Mesenchymal stem cell (in vitro differentiated cells and primary cell): Measurements from ENCODE around the gene ANKRD26. TPM values are rescaled to one million over a fixed set of nuclear protein-coding genes. Genes with fewer than 3 reads are reported as not detected.
A peak's percentile ranks its signal among the peaks of the same experiment; 100 is the strongest.

Source experiments
- DNase-seq: peaks from one replicate; pipeline ENCODE4 v3.0.0-alpha.2; 2013
- H2AFZ ChIP-seq: one replicate; pipeline ENCODE4 v1.6.1; 2013; ENCODE audit warnings: low read depth, mild to moderate bottlenecking, control low read depth, inconsistent platforms, low read length, moderate library complexity
- H2AK5ac ChIP-seq: 2 replicates; pipeline ENCODE4 v1.6.1; 2013; ENCODE audit warnings: low read length, moderate library complexity, mild to moderate bottlenecking, inconsistent platforms; ENCODE audit not compliant: severe bottlenecking
- H2BK120ac ChIP-seq: one replicate; pipeline ENCODE4 v1.6.1; 2013; ENCODE audit warnings: low read depth, mild to moderate bottlenecking, inconsistent platforms, low read length, moderate library complexity
- H2BK12ac ChIP-seq, 2 experiments: one replicate each; pipeline ENCODE4 v1.6.1; 2013; ENCODE audit warnings: inconsistent platforms in 2 of 2, low read length in 2 of 2, mild to moderate bottlenecking in 2 of 2, moderate library complexity in 2 of 2, control low read depth in 1 of 2
- H2BK15ac ChIP-seq: one replicate; pipeline ENCODE4 v1.6.1; 2013; ENCODE audit warnings: mild to moderate bottlenecking, low read depth, inconsistent platforms; ENCODE audit not compliant: poor library complexity, severe bottlenecking
- H2BK5ac ChIP-seq: 2 replicates; pipeline ENCODE4 v1.6.1; 2013; ENCODE audit warnings: low read depth, mild to moderate bottlenecking, low read length, control low read depth, inconsistent platforms; ENCODE audit not compliant: poor library complexity, severe bottlenecking
- H3K14ac ChIP-seq, 2 experiments: one replicate each; pipeline ENCODE4 v1.6.1; 2013; ENCODE audit warnings: inconsistent platforms in 2 of 2, low read length in 2 of 2, control low read depth in 1 of 2, mild to moderate bottlenecking in 1 of 2, moderate library complexity in 1 of 2
- H3K18ac ChIP-seq, 2 experiments: one replicate each; pipeline ENCODE4 v1.6.1; 2013; ENCODE audit warnings: inconsistent platforms in 2 of 2, low read length in 2 of 2, control low read depth in 1 of 2, low read depth in 1 of 2, mild to moderate bottlenecking in 1 of 2
- H3K23ac ChIP-seq, 2 experiments: one replicate each; pipeline ENCODE4 v1.6.1; 2013; ENCODE audit warnings: inconsistent platforms in 2 of 2, low read length in 2 of 2, mild to moderate bottlenecking in 2 of 2, moderate library complexity in 2 of 2, control low read depth in 1 of 2
- H3K27ac ChIP-seq: 2 replicates; pipeline ENCODE4 v1.5.1; 2013; ENCODE audit warnings: mild to moderate bottlenecking, moderate library complexity, low read length, control low read depth, inconsistent platforms; ENCODE audit not compliant: poor library complexity, severe bottlenecking
- H3K27me3 ChIP-seq, 2 experiments: 2 replicates each; pipeline versions ENCODE4 v1.6.1 to v1.7.0; 2013; ENCODE audit warnings: low read length in 2 of 2, mild to moderate bottlenecking in 2 of 2, moderate library complexity in 2 of 2, control low read depth in 1 of 2, inconsistent platforms in 1 of 2; ENCODE audit not compliant: control insufficient read depth in 1 of 2, insufficient read depth in 1 of 2
- H3K36me3 ChIP-seq, 2 experiments: 2 replicates each; pipeline versions ENCODE4 v1.6.1 to v1.7.0; 2013; ENCODE audit warnings: low read length in 2 of 2, control low read depth in 1 of 2, inconsistent platforms in 1 of 2, low read depth in 1 of 2, mild to moderate bottlenecking in 1 of 2; ENCODE audit not compliant: insufficient read depth in 2 of 2, control insufficient read depth in 1 of 2
- H3K4ac ChIP-seq, 2 experiments: one replicate each; pipeline ENCODE4 v1.6.1; 2013; ENCODE audit warnings: inconsistent platforms in 2 of 2, low read length in 2 of 2, mild to moderate bottlenecking in 2 of 2, moderate library complexity in 2 of 2, control low read depth in 1 of 2, low read depth in 1 of 2
- H3K4me1 ChIP-seq: 2 replicates; pipeline ENCODE4 v1.6.1; 2013; ENCODE audit warnings: low read depth, low read length, control low read depth; ENCODE audit not compliant: control insufficient read depth, insufficient read depth
- H3K4me2 ChIP-seq: 2 replicates; pipeline ENCODE4 v1.6.1; 2013; ENCODE audit warnings: low read length, mild to moderate bottlenecking, inconsistent platforms; ENCODE audit not compliant: poor library complexity, severe bottlenecking
- H3K4me3 ChIP-seq, 2 experiments: 2 replicates each; pipeline versions ENCODE4 v1.5.1 to v1.7.0; 2013; ENCODE audit warnings: low read length in 2 of 2, mild to moderate bottlenecking in 2 of 2, control low read depth in 1 of 2, low read depth in 1 of 2; ENCODE audit not compliant: insufficient read depth in 1 of 2
- H3K79me1 ChIP-seq: replicated peaks from 2 replicates; pipeline ENCODE4 v1.6.1; 2013; ENCODE audit warnings: mild to moderate bottlenecking, control low read depth, low read length, inconsistent platforms; ENCODE audit not compliant: poor library complexity, severe bottlenecking
- H3K9ac ChIP-seq: 2 replicates; pipeline ENCODE4 v1.7.0; 2013; ENCODE audit warnings: mild to moderate bottlenecking, low read length, moderate library complexity
- H3K9me3 ChIP-seq: 2 replicates; pipeline ENCODE4 v1.7.0; 2013; ENCODE audit warnings: mild to moderate bottlenecking, low read length; ENCODE audit not compliant: control insufficient read depth
- H4K8ac ChIP-seq: one replicate; pipeline ENCODE4 v1.6.1; 2013; ENCODE audit warnings: inconsistent platforms, mild to moderate bottlenecking, low read length, moderate library complexity
- H4K91ac ChIP-seq: one replicate; pipeline ENCODE4 v1.6.1; 2013; ENCODE audit warnings: mild to moderate bottlenecking, low read length, inconsistent platforms
- WGBS: methylation state at CpG from one replicate; pipeline ENCODE4 v1.1.7; 2013; ENCODE audit warnings: mixed read lengths; 5-methylcytosine and 5-hydroxymethylcytosine counted together
- polyA plus RNA-seq, 2 experiments: library from polyadenylated mRNA; stranded (reverse); fragments of 200-250 nt; gene quantifications; one replicate each; pipeline ENCODE4 v1.2.3, GENCODE V29; 2013

Gene ANKRD26
- 9.1 TPM for polyA plus RNA-seq (2013, experiment 1 of 2)
- 8.0 TPM for polyA plus RNA-seq (2013, experiment 2 of 2)

GRCh38 chr10:27099916-27100812 is at the start of gene ANKRD26:
Gene ANKRD26, minus strand, starts transcription at chr10:27100494. Its CDS starts 168 bp downstream, at chr10:27100326.
- Histone ChIP-seq H3K27me3 (no peaks in the 10 kb centered on the region), H4K91ac (peak within 1 kb of the TSS; percentile 66), H3K79me1 (peaks cover 16% of the 10 kb centered on the region), H3K14ac (peak within 1 kb of the TSS in 1 of 2 experiments; percentile 95), H3K9ac (peak within 1 kb of the TSS; percentile 96), H2BK120ac (peak within 1 kb of the TSS; percentile 88), H3K4me3 (peak within 1 kb of the TSS; percentile 73 to 94), H3K4ac (peak within 1 kb of the TSS in 1 of 2 experiments; percentile 86), H2AFZ (peak within 1 kb of the TSS; percentile 86), H3K23ac (peak within 1 kb of the TSS in 1 of 2 experiments; percentile 57), H3K36me3 (peaks cover 3 to 4% of the 10 kb centered on the region in 2 experiments), H2BK15ac (no peak within 1 kb of the TSS), H2BK5ac (no peak within 1 kb of the TSS), H3K27ac (peak within 1 kb of the TSS; percentile 97), H2BK12ac (peak within 1 kb of the TSS; percentile 18 to 38), H3K4me2 (peak within 1 kb of the TSS; percentile 91), H2AK5ac (no peak within 1 kb of the TSS), H3K9me3 (no peaks in the 10 kb centered on the region), H4K8ac (peak within 1 kb of the TSS; percentile 86), H3K18ac (peak within 1 kb of the TSS; percentile 77 to 93), H3K4me1 (peaks cover 7% of the 10 kb centered on the region)
- peak; percentile 97 for DNase-seq
- WGBS: 1% methylated on average over 65 of the region's 65 CpGs

DNA sequence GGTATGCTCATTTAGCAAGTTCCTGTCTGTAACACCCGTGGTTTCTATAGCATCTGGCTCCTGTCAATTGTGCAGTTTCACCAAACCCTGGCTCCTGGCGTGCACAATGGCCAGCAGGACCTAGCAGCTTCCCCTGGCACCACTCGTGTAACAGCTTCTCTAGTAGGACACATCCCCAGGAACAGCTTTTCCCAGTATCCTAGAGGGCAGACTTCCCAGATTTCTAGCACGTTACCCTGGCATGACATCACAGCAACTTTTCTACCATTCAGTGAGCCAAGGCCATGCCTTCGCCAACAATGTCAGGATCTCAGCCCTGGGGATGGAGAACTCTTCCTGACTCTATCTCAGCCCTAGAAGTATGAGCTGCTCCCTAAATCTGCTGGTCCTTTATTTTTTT is 47.4 kb upstream of the ANKRD26 start:
- Histone ChIP-seq H3K4ac (no peak overlapping the region), H3K79me1 (peaks cover 4% of the 10 kb centered on the region), H2BK5ac (no peak overlapping the region), H2BK120ac (no peak overlapping the region), H2BK15ac (no peak overlapping the region), H3K23ac (no peak overlapping the region), H2AK5ac (no peak overlapping the region), H4K8ac (no peak overlapping the region), H3K4me1 (no peaks in the 10 kb centered on the region), H4K91ac (no peak overlapping the region), H3K36me3 (peaks cover 26 to 61% of the 10 kb centered on the region in 2 experiments), H3K14ac (no peak overlapping the region), H2BK12ac (no peak overlapping the region), H2AFZ (no peak overlapping the region), H3K9me3 (no peaks in the 10 kb centered on the region), H3K18ac (no peak overlapping the region), H3K4me3 (no peak overlapping the region), H3K27me3 (no peaks in the 10 kb centered on the region), H3K27ac (no peak overlapping the region), H3K9ac (no peak overlapping the region), H3K4me2 (no peak overlapping the region)
- WGBS: 98% methylated on average over 5 of the region's 5 CpGs
- DNase-seq: no peak

DNA sequence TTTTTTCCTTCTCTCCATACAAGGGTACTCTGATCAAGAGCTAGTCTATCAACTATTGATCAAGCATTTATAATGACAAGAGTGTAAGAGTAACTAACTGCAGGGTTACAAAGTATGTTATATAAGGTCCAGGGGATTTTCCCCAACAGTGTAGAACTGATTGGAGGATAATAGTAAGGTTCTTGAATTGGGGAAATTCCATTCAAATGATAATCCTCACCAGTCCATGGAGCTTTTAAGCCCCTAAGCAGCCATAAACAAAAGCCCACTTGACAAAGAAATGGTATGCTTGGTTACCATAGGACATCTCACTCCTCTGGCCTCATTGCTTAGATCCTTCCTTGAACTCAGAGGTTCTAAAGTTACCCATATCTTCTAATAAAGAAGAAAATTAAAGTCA is 45.6 kb upstream of the ANKRD26 start:
- Histone ChIP-seq H2BK15ac (no peak overlapping the region), H4K91ac (no peak overlapping the region), H2BK120ac (no peak overlapping the region), H3K4ac (no peak overlapping the region), H2BK12ac (no peak overlapping the region), H3K4me3 (no peak overlapping the region), H3K4me2 (no peak overlapping the region), H3K9ac (no peak overlapping the region), H3K23ac (no peak overlapping the region), H3K18ac (no peak overlapping the region), H3K36me3 (peaks cover 30 to 77% of the 10 kb centered on the region in 2 experiments), H3K27ac (no peak overlapping the region), H3K79me1 (peaks cover 10% of the 10 kb centered on the region), H2AFZ (no peak overlapping the region), H4K8ac (no peak overlapping the region), H3K4me1 (no peaks in the 10 kb centered on the region), H3K9me3 (no peaks in the 10 kb centered on the region), H2BK5ac (no peak overlapping the region), H3K27me3 (no peaks in the 10 kb centered on the region), H3K14ac (no peak overlapping the region), H2AK5ac (no peak overlapping the region)
- no peak for DNase-seq

DNA sequence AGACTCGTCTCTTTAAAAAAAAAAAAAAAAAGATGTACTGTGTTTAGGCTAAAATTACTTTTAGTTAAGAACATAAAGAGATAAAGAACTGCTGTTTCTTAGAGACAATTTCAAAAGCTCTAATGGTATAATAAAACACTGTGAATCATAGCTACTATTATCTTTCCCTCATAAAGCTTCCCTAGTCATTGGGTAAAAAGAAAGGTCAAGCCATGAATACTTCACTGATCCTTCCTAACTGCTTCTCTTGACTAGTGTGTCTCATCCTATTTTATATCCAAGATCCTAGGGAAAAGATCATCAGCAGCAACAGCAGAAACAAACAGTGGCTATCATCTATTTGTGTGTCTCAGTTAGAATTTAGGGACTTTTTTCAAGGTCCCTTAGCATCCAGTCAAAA is 43.4 kb upstream of the ANKRD26 start:
- Histone ChIP-seq H2AFZ (no peak overlapping the region), H3K18ac (no peak overlapping the region), H3K9ac (no peak overlapping the region), H2BK120ac (no peak overlapping the region), H3K4me1 (no peaks in the 10 kb centered on the region), H3K14ac (no peak overlapping the region), H2AK5ac (no peak overlapping the region), H3K9me3 (no peaks in the 10 kb centered on the region), H3K4me2 (no peak overlapping the region), H3K23ac (no peak overlapping the region), H3K4ac (no peak overlapping the region), H3K27ac (no peak overlapping the region), H3K4me3 (no peak overlapping the region), H2BK12ac (no peak overlapping the region), H2BK15ac (no peak overlapping the region), H2BK5ac (no peak overlapping the region), H4K91ac (no peak overlapping the region), H4K8ac (no peak overlapping the region), H3K27me3 (no peaks in the 10 kb centered on the region), H3K36me3 (peaks cover 33 to 89% of the 10 kb centered on the region in 2 experiments), H3K79me1 (peaks cover 14% of the 10 kb centered on the region)
- no CpG with 5 or more reads among the region's 1 CpG for WGBS
- no peak for DNase-seq
